DMS 273 (cell line): ENCODE results near the gene TMEM52B.

Experiments
- DNase-seq: peaks from one replicate; lab custom pipeline; 2025; ENCODE audit not compliant: unreplicated experiment; lab: John Stamatoyannopoulos, UW

TMEM52B gene

DNA sequence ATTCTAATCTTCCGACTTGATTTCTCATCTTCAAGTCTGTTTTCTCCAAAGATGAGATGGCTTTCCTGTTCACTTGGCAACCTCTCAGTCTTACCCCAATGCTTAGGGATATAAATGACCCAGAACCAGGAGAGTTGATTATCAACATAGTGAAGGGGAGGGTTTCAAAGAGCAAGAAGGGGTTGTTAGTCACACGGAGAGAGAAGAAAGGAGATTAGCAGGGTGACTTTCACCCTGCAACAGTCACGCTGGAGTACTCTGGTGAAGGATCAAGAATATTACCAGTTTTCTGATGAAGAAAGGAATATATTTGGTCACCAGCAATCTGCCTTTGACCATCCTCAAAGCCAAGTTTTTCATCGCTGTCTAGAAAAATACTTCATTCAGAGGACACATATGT is at the start of gene TMEM52B:
Gene TMEM52B (plus strand): TSS at position 212 of the 400 bp plus-strand sequence. CDS start 543 bp downstream, outside the sequence.
- DNase-seq: no peak

DNA sequence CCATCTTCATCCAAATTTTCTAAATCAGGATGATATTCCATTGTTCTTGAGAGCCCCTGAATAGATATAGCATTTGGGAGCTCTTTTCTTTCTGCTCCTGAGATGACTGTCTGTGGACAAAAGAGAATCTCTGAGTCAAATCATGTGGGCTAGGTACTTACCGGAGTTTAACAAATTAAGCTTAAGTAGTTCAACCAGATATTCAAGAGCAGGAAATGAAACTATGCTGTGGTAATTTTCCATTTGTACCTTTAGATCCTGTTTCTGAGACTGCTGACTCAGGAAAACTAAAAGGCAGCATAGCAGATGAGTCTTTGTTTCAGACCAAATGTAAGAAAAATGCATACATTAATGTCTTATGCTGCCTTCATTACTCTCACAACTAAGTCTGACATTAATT is 48.8 kb upstream of the TMEM52B start, which contains the start of gene CLEC7A:
Gene CLEC7A (minus strand): TSS at position 158 of the 400 bp plus-strand sequence. CDS start 117 bp downstream, at position 41.
- no peak for DNase-seq

DNA sequence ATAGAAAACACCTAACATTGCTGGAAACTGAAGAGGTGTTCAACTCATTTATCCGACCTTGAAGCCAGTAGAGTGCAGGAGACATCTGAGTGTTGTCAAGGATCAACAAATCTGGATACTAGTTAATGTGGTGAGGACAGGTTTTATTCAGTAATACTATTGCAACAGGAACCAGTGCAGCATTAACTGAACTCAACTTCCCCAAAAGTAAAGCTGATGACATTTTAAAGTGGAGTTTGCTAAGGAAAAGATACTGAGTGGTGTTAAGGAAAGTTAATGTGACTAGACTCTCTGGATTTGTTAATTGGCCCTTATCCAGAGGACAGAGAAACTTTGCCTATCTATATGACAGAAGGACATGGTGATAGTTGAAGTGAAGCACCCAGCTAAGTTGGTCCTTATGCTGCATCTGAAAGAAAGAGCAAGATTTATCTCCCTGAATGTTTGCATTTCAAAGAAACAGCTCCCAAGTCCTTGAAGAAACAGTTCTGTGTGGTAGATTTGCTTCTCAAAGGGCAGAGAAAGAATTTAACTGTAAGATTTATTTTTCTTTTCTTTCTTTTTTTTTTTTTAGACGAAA is 47.6 kb upstream of the TMEM52B start:
- DNase-seq: no peak

GRCh38 chr12:10132850-10133370 is 45.9 kb upstream of the TMEM52B start:
- DNase-seq: no peak

DNA sequence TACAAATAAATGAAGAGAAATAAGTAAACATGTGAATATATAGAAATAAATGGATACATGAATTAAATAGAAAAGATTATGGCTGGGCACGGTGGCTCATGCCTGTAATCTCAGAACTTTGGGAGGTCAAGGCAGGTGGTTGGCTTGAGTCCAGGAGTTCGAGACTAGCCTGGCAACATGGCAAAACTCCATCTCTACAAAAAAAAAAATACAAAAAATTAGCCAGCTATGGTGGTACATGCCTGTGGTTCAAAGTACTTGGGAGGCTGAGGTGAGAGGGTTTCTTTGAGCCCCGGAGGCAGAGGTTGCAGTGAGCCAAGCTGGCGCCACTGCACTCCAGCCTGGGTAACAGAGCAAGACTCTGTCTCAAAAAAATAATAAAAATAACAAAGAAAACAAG is 43.7 kb upstream of the TMEM52B start:
- DNase-seq: no peak

DNA sequence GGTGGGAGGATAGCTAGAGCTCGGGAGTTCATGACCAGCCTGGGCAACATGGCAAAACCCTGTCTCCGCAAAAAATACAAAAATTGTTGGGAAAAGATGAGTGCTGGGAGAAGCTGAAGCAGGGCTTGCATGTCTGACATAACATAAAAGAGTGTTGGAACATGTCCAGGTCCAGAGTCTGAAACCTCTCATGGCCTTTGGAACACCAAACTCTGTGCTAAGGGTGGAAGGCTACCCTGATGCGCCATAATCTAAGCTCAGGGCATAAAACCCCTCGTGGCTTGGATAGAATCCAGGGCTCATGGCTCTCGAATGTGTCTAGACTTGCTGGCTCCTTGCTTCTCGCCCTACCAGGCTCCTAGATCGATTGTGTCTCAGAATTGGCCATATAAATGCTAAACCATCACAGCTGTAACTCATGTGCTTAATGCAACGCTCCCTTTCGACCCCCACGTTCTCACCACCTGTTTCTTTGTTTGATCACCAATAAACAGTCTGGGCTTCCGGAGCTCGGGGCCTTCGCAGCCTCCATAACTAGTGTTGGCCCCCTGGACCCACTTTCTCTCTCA is 42.1 kb upstream of the TMEM52B start:
- no peak for DNase-seq

- peak; percentile 37 for DNase-seq
Measured at GRCh38 chr12:10140001-10140400, 38.8 kb upstream of the TMEM52B start.

GRCh38 chr12:10142976-10143589 is 35.7 kb upstream of the TMEM52B start:
- no peak for DNase-seq

DNA sequence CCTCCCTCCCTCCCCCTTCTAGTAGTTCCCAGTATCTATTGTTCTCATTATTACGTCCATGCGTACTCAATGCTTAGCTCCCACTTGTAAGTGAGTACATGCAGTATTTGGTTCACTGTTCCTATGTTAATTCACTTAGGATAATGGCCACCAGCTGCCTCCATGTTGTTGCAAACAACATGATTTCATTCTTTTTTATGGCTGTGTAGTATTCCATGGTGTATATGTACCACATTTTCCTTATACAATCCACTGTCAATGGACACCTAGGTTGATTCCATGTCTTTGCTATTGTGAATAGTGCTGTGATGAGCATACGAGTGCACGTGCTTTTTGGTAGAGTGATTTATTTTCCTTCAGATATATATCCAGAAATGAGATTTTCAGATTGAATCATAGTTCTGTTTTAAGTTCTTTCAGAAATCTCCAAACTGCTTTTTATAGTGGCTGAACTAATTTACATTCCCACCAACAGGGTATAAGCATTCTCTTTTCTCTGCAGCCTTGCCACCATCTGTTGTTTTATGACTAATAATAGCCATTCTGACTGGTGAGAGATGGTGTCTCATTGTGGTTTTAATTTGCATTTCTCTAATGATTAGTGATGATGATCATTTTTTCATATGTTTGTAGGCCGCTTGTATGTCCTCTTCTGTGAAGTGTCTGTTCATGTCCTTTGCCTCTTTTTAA is 31.0 kb upstream of the TMEM52B start:
- no peak for DNase-seq

DNA sequence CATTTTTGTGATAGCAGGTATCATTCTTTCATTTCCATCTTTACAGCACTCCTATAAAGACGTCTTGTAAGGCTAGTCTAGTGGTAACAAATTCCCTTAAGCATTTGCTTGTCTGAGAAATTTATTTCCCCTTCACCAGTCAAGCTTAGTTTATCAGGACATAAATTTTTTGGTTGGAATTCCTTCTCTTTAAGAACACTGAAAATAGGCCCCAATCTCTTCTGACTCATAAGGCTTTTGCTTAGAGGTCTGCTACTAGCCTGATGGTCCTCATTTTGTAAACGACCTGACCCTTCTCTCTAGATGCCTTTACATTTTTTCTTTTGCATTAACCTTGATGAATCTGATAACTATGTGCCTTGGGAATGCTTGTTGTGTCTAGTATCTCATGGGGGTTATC is 27.2 kb upstream of the TMEM52B start:
- DNase-seq: no peak

- peak; percentile 60 for DNase-seq
Measured at GRCh38 chr12:10153271-10154144, 25.3 kb upstream of the TMEM52B start.

DNA sequence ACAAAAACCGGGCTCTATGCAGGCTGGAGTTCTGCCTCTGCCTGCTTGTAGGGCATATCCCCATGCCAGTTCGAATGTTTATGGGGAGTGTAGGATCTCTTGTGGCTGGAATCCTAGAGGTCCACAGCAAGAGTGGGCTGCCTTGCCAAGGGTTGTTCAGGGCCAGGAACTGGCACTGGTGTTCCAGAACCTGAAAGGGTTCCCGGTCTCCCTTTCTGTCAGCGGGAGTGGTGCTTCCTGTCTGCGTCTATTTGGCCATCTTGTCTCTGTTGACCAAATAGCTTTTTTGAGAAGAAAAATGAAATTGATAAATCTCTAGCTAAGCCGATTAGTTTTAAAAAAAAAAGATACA is 24.7 kb upstream of the TMEM52B start:
- DNase-seq: no peak

- no peak for DNase-seq
Measured at GRCh38 chr12:10155966-10156365, 22.9 kb upstream of the TMEM52B start.

- no peak for DNase-seq
Measured at GRCh38 chr12:10158406-10158805, 20.4 kb upstream of the TMEM52B start.

GRCh38 chr12:10159280-10159679 is 19.6 kb upstream of the TMEM52B start:
- DNase-seq: no peak

DNA sequence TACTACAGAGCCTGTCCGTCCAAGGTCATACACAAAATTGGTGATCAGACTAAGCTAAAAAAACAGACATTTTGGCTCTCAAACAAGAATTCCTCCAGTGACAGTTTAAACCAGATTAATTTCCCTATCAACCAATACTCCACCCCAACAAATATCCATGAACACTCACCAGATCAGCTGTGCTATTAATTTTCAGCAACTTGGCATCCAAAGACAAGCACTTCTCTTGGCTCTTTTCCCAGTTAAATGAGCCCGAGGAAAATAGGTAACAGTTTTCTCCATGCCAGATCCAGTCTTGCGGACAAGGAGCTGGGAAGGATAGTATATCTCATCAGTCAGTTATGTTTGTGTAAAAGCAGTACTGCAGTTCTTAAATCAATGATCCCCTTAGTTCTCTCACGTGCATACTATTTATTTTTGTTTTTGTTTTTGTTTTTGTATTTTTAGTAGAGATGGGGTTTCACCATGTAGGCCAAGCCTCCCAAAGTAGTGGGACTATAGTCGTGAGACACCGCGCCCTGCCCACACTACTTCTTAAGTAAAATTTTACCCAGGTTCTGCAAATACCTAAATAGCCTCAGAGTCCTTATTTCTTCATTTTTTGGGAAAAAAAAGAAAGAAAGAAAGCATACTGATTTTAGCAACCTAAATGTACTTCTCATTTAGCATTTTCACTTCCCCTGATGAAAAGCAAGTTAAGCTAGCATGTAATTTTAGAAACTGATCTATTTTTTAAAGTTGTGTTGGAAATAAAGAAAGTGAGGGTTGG is 18.0 kb upstream of the TMEM52B start:
- DNase-seq: no peak

- DNase-seq: no peak
Measured at GRCh38 chr12:10163084-10163483, 15.7 kb upstream of the TMEM52B start.

DNA sequence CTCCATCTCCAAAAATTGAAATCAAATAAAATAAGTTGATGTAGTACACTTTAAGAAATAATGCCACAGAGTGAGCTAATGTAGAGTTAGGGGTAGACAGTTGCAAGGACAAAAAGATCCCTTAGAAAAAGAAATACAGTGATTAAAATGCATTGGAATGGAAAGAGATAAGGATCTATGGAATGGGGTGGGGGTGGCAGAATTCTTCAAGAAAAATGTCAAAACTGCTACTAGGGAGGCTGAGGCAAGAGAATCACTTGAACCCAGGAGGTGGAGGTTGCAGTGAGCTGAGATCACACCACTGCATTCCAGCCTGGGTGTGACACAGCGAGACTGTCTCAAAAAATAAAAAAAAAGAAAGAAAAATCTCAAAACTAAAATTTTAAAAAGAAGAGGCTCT is 13.4 kb upstream of the TMEM52B start:
- DNase-seq: no peak

DNA sequence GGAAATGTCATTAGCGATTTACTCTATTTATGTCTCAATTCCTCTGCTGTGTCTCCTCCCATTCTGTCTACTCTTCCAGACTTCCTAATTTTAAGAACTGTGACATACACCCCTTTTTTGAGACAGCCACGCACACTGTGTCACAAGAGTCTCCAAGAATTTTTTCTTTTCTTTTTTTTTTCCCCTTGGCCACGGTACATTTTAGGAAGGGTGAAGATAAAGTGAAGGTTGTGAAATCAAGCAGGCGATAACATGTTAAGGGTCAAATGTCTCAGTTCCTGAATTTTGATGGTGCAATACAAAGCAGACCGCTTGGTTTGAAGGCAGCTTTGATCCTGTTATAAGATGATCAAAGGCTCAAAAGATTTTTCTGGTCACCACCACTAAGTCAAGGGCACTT is 11.2 kb upstream of the TMEM52B start:
- DNase-seq: no peak

DNA sequence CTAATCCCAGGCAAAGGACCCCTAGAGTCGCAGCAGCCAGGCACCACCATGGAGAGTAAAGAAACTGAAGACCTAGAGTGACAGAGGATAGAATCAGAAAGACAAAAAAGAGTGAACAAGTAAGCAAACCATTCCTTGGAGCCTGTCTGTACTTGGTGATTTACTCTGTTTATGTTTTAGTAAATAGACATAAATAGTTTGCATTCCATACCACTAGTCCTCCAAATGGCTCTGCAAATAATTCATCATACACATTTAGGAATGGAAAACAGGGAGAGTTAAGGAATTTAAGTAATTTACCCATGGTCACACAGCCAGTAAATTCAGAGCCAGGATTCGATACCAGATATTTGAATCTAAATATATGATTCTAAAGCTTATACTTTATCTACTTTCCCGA is 9.7 kb upstream of the TMEM52B start:
- DNase-seq: no peak
